T1000 (cell line): ENCODE measurements around the gene OR6X1.

Experiments
- DNase-seq: peaks from one replicate; lab custom pipeline; 2025; ENCODE audit warnings: mixed read lengths; lab: John Stamatoyannopoulos, UW

OR6X1 gene, protein sequence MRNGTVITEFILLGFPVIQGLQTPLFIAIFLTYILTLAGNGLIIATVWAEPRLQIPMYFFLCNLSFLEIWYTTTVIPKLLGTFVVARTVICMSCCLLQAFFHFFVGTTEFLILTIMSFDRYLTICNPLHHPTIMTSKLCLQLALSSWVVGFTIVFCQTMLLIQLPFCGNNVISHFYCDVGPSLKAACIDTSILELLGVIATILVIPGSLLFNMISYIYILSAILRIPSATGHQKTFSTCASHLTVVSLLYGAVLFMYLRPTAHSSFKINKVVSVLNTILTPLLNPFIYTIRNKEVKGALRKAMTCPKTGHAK

DNA sequence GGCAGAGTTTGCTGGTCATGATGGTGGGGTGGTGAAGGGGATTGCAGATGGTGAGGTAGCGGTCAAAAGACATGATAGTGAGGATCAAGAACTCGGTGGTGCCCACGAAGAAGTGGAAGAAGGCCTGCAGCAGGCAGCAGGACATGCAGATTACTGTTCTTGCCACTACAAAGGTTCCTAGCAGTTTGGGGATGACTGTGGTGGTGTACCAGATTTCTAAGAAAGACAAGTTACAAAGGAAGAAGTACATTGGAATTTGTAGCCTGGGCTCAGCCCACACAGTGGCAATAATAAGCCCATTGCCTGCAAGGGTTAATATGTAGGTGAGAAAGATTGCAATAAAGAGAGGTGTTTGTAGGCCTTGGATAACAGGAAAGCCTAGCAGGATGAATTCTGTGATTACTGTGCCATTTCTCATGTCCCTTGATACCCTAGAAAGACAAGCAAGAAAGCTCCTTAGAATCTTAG is at the start of gene OR6X1:
TSS of gene OR6X1 (minus strand) at position 418 of the 468 bp plus-strand sequence. CDS start at position 418, 0 bp downstream.
- DNase-seq = no peak

DNA sequence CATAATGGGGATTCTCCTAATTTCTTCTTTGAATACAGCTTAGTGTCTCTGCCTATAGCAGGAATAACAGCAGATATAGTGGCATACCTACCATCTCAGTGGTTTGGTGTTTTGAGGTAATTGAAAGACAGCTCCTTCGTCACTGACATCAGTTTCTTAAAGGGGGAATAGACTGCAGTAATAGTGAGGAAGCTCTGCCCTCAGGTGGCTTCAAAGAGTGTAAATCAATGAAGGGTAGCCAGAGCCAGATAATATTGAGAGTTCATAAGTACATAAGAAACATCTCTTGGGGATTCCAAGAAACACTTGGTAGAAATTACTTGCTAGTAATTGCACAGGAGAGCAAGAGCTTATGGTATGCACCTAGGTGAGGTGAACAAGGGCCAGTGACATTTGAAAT is 47.4 kb upstream of the OR6X1 start:
- DNase-seq = no peak

DNA sequence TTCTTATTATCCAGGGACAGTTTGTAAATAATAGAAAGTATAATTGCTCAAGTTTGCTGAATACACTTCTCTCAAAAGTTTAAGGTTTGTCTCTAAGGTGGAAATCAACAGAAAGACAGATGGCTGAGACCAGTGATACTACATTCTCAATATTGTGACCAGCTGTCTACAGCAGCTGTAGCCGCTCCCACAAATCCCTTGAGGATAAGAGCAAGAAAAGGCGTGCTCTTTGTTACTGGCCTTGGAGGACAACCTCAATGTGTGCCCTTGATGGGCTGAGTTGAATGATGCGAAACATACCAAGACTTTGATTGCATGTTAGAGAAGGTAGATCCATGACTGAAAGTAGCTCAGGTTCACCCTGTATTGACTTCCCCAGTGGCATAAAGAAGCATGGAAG is 45.7 kb upstream of the OR6X1 start:
- no peak for DNase-seq

DNA sequence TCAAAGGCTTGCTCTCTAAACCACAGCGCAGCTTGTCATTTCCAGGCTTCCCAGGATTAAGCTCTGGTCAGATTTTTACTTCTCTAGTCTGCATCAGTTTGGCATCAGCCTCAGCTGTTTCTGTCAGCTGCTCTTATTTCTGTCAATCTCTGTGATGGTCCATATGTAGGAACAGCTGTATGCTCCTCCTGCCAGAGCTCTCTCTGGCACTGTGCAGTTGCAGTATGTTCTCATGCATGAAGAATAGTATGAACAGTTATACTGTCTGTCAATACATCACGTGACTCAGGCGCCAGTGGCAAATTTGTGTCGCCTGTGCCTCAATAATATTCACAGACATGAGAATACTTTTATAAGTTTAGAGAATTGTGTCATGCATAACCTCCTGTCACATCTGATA is 45.1 kb upstream of the OR6X1 start:
- no peak for DNase-seq

DNA sequence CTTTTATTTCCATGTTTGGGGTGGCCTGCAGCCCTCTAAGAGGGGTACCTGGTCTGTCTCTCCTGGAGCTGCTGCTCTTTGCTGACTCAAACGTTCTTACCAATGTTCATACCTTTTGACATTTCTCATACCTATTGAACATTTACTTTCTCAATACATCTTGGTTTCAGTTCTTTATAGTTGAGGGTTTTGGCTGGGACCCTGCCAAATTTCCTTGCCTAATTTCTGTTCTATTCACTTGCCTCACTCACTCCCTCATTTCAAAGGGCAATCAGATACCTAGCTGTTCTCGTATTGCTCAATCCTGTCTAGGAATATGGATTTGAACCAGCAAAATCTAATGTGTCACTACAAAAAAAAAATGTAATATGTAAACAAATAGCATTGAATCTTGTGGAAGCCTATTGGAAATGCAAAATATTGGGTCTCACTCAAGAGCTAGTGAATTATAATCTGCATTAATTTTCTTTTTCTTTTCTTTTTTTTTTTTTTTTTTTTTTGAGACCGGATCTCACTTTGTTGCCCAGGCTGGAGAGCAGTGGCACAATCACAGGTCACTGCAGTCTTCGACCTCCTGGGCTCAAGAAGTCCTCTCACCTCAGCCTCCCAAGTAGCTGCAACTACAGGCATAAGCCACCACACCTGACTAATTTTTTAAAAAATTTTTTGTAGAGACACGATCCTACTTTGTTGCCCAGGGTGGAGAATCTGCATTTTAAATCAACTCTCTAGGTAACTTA is 44.4 kb upstream of the OR6X1 start:
- no peak for DNase-seq

DNA sequence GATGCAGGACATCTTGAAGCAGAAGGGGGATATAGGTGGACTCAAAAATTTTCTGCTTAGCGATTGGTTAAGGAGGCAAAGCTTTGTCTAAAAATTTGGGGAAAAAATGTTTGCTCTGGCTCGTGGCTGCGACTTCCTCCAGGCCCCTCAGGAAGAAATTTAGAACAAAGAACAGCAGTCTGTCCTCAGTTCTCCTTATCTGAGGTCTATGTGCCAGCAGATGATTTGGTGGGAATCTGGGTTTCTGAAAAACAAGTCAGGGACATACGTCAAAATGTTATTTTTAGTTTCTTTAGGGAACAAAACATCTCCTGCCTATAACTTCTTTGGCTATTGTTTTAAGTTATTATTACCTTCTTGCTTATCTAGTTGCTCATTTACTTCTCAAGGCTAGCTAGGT is 43.8 kb upstream of the OR6X1 start:
- no peak for DNase-seq

DNA sequence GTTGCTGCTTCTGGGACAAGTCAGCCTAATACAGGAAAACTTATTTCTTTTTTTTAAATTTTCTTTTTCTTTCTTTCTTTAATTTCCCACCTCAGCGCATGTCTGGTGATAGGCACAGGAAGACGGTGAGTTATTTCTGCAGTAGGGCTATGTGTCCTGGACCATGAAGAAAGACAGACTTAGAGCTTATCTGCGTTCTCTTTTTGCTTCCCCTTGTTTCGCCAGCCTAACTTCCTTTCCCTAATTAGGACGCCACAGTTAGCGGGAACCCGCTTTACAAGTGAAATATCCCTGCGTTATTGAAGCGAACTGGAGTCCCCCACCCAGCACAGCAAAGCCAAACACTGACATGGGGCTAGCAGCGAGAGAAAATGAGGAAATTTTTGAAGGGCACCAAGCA is 43.2 kb upstream of the OR6X1 start:
- no peak for DNase-seq

DNA sequence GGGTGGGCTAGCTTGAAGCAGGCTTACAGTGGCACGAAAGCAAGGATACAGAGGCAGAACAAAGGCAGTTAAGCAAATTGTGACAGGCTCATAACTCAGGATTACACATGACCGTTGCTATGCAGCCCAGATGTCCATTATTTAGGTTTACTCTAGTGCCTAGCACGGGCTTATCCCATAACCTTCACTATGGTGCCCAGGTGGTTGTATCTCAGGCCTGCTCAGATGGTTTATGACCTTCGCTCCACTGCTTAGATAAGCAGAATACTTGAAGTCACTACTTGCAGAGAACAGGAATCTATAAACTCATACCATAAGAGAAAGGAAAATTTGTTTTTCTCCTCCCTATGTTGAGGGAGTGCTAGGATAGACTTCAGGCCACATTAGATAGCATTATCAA is 42.8 kb upstream of the OR6X1 start:
- DNase-seq = no peak

DNA sequence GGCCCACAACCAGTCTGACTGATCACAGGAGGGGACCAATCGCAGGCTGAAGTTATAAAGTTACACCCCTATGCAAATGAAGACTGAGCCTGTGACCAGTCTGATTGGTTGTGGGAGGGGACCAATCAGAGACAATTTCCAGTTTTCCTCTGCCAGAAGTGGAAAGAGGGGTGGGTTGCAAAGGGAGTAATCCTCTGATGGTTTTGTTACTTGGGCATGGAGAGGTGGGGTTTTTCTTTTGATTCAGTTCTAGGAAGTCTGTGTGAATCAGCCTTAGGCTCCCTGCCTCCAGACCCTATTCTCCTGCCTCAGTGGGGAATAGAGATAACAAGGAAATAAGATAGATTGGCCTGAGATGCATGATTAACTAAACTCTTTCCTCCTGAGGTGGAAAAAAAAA is 41.9 kb upstream of the OR6X1 start:
- no peak for DNase-seq

DNA sequence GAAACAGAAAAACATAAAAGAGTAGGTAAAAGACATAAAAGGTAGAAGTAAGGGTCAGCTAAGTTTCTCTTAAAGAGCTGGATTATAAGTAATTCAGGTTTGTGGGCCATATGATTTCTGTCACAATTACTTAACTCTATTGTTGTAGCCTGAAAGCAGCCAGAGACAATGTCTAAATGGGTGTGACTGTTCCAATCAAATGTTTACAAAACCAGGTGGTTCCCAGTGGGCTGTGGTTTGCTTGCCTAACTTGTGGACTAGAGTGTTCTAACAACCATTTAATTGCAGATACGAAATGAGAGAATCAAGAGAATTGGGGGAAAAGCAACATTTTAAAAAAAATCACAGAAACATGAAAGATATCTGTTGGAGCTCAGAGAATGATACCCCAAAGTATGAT is 29.2 kb upstream of the OR6X1 start:
- no peak for DNase-seq

DNA sequence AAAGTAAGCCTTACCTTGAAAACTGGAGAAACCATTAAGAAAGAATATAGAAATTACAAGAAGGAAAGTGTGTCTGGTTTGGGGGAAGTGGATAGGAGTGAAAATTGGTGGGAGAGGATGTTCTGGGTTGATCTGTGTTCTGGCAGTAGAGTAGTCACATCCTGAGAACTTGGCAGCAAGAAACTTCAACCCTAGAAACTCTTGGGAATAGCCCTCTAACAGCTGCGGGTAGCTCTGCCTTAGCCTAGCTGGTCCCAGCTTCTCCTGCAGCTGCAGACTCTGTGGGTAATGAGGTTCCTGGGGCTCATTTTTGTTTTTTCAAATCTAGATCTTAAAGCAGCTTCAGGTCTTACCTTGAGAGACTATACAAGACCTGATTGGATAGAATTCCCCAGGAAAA is 24.2 kb upstream of the OR6X1 start:
- DNase-seq = no peak

DNA sequence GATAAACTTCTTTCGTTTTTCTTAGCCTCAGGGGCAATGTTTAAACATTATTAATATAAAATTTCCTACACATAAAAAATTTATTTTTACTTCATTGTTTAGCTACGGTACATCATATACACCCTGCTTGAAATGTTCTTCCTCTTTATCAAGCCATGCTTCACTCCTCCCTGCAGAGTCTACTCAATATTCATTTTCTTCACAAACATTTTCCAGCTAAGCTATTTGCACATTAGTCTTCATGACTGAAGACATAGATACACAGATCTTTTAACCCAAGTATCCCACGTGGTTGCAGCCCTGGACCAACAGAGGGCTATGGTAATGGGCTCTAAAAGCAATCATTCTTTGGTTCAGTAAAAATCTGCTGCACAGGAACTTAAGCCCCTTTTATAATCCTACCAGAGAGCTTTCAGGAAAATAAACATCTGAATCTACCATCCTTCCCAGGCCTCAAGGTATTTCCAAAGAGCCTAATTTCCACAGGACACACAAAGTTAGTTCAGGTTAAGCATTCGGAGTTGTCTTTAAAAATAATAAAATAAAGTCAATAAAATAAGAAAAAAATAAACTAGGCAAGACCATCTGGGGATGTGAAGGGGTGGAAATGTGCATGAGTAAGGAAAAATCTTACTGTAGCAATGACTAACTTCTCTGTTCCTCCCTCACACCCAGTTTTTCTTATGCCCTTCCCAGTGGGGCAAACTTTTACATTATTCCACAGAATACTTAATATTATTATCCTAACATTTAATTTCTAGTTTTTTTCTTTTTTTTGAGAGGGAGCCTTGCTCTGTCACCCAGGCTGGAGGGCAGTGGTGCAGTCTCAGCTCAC is 21.6 kb upstream of the OR6X1 start:
- no peak for DNase-seq

DNA sequence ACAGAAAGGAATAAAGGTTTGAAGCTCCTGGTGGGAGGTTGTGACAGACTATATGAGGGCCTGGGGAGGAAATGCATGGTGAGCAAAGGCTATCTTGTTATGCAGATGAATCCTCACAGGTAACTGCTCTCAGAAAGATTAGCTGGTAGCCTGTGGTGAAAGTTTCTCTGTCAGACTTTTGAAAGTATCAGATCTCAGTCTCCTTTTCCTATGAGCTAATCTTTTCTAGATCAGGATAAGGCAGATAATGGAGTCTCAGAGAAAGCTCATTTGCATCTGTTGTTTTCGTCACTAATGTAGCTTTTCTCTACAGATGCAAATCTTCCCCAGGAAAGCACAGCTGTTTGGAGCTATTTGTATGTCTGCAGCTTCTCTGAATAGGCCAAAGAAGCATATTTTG is 21.0 kb upstream of the OR6X1 start:
- no peak for DNase-seq

DNA sequence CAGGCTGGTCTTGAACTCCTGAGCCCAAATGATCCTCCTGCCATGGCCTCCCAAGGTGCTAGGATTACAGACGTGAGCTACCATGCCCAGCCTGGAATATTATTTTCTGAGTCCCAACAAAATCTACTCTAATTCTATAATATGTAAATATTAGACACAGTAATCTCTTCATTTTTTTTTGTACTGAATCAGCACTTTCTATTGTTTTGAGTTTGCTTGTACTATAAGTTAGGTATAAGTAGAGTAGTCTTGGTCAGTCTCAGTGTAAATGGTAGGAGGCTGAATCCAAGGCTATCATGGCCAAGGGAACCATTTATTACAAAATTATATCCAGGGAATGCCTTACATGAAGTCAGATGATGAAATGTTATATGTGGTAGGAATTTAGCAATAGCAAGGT is 19.6 kb upstream of the OR6X1 start:
- DNase-seq = no peak

DNA sequence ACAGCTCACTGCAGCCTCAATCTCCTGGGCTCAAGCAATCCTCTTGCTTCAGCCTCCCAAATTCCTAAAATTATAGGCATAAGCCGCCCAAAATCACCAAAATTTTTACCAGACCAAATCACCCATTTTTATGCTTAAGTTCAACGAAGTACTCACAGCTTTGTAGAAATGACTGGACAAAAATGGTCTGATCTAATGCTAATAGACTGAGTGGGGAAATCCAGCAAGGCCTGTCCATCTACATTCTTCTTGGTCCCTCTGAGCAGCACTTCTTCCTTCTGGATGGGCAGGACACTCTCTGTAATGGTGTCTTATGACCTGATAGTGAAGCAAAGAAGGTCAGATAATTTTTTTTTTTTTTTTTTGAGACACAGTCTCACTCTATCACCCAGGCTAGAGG is 18.7 kb upstream of the OR6X1 start:
- no peak for DNase-seq

DNA sequence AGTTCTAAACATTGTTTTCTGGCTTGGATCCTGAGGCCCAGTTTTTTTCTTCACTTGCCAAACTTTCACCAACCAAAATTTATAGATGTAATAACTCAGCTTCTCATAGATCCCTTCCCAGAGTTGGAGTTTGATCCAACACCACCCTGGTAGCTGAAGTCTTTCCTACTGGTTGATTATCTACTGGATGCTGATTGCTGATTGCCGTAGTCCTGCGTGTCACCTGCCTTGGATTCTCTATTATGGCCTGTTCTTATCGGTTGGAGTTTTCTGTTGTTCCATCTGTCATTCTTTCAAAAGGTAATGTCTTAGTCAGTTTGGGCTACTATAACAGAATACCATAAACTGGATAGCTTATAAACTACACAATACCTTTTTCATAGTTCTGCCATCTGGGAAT is 17.3 kb upstream of the OR6X1 start:
- DNase-seq = no peak

DNA sequence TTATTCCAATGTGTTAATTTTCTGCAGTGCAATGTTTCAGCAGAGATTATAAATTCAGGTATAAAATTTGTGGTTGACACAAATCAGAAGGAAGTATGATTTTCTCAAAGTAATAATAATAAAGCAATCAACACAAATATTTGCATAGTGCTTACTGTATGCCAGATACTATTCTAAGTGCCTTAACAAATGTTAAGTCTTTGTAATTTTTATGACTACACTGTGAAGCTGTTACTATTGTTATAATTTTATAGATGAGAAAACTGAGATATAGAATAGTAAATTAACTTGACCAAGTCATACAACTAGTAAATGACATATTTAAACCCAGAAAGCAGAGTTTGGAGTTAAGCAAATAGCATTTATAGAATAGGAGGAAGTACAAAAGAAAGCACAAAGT is 16.4 kb upstream of the OR6X1 start:
- DNase-seq = no peak

DNA sequence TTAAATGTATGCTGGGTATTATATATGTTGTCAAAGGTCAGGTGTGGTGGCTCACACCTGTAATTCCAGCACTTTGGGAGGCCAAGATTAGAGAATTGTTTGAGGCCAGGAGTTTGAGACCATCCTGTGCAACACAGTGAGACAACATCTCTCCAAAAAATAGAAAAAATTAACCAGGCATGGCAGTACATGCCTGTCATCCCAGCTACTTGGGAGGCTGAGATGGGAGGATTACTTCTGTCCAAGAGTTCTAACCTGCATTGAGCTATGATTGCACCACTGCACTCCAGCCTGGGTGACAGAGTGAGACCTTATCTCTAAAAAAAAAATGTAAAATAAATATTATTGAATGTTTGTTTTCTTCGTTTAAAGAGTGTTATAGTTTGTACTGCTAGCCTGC is 11.3 kb upstream of the OR6X1 start:
- DNase-seq = no peak

DNA sequence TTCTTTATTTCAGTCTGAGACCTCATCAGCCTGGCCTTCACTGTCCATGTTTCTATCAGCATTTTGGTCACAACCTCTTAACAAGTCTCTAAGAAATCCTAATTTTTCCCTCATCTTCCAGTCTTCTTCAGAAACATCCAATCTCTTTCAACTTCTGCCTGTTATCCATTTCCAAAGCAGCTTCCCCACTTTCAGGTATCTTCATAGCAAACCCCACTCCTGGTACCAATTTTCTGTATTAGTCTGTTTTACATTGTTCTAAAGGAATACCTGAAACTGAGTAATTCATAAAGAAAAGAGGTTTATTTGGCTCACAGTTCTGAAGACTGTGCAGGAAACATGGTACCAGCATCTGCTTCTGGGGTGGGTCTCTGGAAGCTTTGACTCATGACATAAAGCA is 8.1 kb upstream of the OR6X1 start:
- no peak for DNase-seq

DNA sequence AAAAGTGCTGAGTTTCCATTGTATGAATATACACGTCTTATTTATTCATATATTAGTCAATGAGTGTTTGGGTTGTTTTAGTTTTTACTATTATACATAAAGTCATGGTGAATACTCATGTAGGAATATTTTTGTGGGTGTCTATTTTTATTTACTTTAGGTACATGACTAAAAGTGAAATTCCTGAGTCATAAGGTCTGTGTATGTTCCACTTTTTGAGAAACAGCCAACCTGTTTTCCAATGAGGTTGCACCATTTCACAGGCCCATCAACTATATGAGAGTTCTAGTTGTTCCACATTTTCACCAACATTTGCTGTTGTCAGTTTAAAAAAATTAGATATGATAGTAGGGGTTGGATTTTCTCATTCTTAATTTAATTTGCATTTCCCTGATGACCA is 6.6 kb upstream of the OR6X1 start:
- no peak for DNase-seq

DNA sequence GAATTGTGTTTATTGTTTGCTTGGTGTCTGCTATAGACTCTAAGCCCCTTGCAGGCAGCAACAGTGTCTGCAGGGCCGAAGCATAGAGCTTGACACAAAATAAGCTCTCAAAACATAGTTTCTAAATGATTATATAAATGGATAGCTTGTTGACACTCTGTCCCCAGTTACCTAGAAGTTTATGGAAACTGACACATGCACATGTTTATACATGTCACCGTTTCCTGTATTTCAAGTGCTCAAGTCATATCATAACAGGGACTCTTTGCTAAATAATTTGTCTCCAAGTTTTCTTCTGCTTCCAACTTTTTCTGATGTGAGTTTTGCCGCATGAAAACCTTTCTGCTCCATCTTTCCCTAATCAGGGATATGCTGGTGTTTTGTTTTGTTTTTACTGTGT is 3.7 kb upstream of the OR6X1 start:
- DNase-seq = no peak

DNA sequence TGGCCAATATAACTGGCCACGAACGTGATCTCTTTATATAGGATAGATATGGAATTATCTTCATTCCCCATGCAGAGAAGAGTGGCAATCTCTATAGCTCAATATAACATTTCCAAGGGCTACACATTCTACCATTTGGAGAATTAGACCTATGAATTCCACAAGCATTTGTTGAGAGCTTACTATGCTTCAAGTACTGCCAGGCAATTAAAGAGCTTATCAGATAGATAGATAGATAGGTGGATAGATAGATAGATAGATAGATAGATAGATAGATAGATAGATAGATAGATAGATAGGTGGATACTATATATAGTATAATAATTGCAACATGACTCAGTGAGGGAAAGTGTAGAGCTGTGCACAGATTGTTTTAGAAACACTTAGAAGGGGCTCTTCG is 1.5 kb upstream of the OR6X1 start:
- DNase-seq = no peak

DNA sequence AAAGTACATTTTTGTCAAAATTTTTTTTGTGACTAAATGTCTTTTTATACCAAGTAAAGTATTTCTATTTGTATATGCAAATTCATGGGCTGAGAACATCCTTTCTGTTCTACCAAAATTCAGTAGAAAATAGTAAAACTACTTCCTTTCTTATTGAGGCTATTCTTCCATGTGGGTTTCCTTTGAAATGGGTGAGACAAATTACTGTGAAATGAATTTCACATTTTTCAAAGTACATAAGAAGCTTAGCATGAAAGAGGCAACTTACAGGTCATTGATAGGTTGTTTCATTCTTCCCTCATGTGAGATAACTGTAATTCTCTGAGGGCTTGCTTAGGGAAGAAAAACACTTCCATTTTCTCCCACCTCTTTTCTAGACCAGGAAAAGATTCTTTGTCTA is 1.0 kb upstream of the OR6X1 start:
- DNase-seq = no peak
